HG02678 (cell line): ENCODE results near the gene SHC3.

Source experiments
- ATAC-seq: cut with Tn5 transposase; IDR thresholded peaks from one replicate; pipeline ENCODE4 v1.9.1; 2021; ENCODE audit warnings: mild to moderate bottlenecking, moderate library complexity; ENCODE audit not compliant: unreplicated experiment

Gene SHC3

GRCh38 chr9:89059925-89060506 lies 118.6 kb downstream of the SHC3 start:
- no peak for ATAC-seq

GRCh38 chr9:89058906-89059305 lies 119.7 kb downstream of the SHC3 start:
- ATAC-seq = no peak

GRCh38 chr9:89054865-89055495 lies 123.6 kb downstream of the SHC3 start:
- no peak for ATAC-seq

GRCh38 chr9:89053301-89053700 lies 125.3 kb downstream of the SHC3 start:
- no peak for ATAC-seq

GRCh38 chr9:89052470-89053097 lies 126.0 kb downstream of the SHC3 start:
- ATAC-seq = no peak

GRCh38 chr9:89051421-89052025 lies 127.1 kb downstream of the SHC3 start:
- no peak for ATAC-seq

GRCh38 chr9:89049646-89050045 lies 129.0 kb downstream of the SHC3 start:
- ATAC-seq = no peak

GRCh38 chr9:89048616-89049015 lies 130.0 kb downstream of the SHC3 start:
- no peak for ATAC-seq

GRCh38 chr9:89047667-89048066 lies 131.0 kb downstream of the SHC3 start:
- no peak for ATAC-seq

- ATAC-seq = no peak
Observed at GRCh38 chr9:89046832-89047231, 131.8 kb downstream of the SHC3 start.

- no peak for ATAC-seq
Observed at GRCh38 chr9:89044881-89045280, 133.7 kb downstream of the SHC3 start.

- ATAC-seq = no peak
Observed at GRCh38 chr9:89044104-89044503, 134.5 kb downstream of the SHC3 start.

- ATAC-seq = no peak
Observed at GRCh38 chr9:89042984-89043383, 135.6 kb downstream of the SHC3 start.

- ATAC-seq = no peak
Observed at GRCh38 chr9:89039664-89040063, 139.0 kb downstream of the SHC3 start.

GRCh38 chr9:89039104-89039465 lies 139.5 kb downstream of the SHC3 start:
- ATAC-seq = no peak

GRCh38 chr9:89038382-89039103 lies 140.1 kb downstream of the SHC3 start:
- no peak for ATAC-seq

GRCh38 chr9:89037891-89038290 lies 140.7 kb downstream of the SHC3 start:
- no peak for ATAC-seq

- ATAC-seq = no peak
Observed at GRCh38 chr9:89037346-89037745, 141.3 kb downstream of the SHC3 start.

GRCh38 chr9:89036891-89037290 lies 141.7 kb downstream of the SHC3 start:
- ATAC-seq = no peak

GRCh38 chr9:89036383-89036782 lies 142.2 kb downstream of the SHC3 start:
- ATAC-seq = no peak

GRCh38 chr9:89032661-89033060 lies 146.0 kb downstream of the SHC3 start:
- ATAC-seq = no peak

- no peak for ATAC-seq
Observed at GRCh38 chr9:89032173-89032572, 146.4 kb downstream of the SHC3 start.
